HG03025 (cell line): Measurements from ENCODE around the gene TEX2.

Experiments
- ATAC-seq: cut with Tn5 transposase; IDR thresholded peaks from one replicate; pipeline ENCODE4 v1.9.1; 2021; ENCODE audit warnings: mild to moderate bottlenecking, moderate library complexity; ENCODE audit not compliant: unreplicated experiment, low FRiP score

The TEX2 gene

GRCh38 chr17:64099543-64099942 is 163.5 kb downstream of the TEX2 start:
- no peak for ATAC-seq
